K562 (cell line): Measurements from ENCODE around the gene TAS2R39. TPM values are rescaled to one million over a fixed set of nuclear protein-coding genes. Genes with fewer than 3 reads are reported as not detected.

Experiments
- ATAC-seq: fragments of 200-7000 bp; cut with Tn5 transposase; 3 replicates; pipeline ENCODE4 v1.9.1; 2020; ENCODE audit warnings: moderate library complexity
- BruUV-seq: library from RNA; stranded (reverse); fragments of 400-500 nt; replicated peaks from 2 replicates; lab custom pipeline; 2021; lab: Mats Ljungman, UMichigan
- CTCF ChIA-PET: fragments of 300-600 bp; formaldehyde crosslinking; extraction: SDS; loops from one replicate; lab custom pipeline; 2021; ENCODE audit warnings: low intra/inter-chr PET ratio; lab: Yijun Ruan, JAX
- POLR2A ChIA-PET: fragments of 300-600, 350-650 bp; sonication (Branson Sonifier 250); formaldehyde crosslinking; extraction: SDS; loops from one replicate; lab custom pipeline; 2021; ENCODE audit warnings: antibody characterized with exemption, inconsistent platforms; lab: Yijun Ruan, JAX
- DNase-seq, 4 experiments: peaks; one replicate each; pipeline versions ENCODE4 v3.0.0 to v3.0.0-alpha.2; 2011 to 2018; ENCODE audit warnings: low spot score in 3 of 4, mixed read lengths in 3 of 4; ENCODE audit errors: extremely low read depth in 1 of 4
- FAIRE-seq: peaks from 2 replicates; lab custom pipeline; 2011; peaks lifted over from hg19 to GRCh38; lab: Jason Lieb, UNC
- H2AFZ ChIP-seq: 2 replicates; pipeline ENCODE4 v1.6.0; 2011; ENCODE audit warnings: low read depth, low read length, control low read depth, inconsistent platforms
- H3K27ac ChIP-seq: fragments of 200-600 bp; 3 replicates; pipeline ENCODE4 v1.8.0; 2011; ENCODE audit warnings: low read depth, mild to moderate bottlenecking, control low read depth, inconsistent platforms, low read length, moderate library complexity, mixed read lengths; ENCODE audit errors: extremely low read depth
- H3K27me3 ChIP-seq, 2 experiments: fragments of 300-600 bp in 1 of 2; 2 replicates in 1 of 2; 3 replicates in 1 of 2; pipeline versions ENCODE4 v1.6.0 to v1.8.0; 2011; ENCODE audit warnings: inconsistent platforms in 2 of 2, low read length in 2 of 2, mild to moderate bottlenecking in 1 of 2, mixed read lengths in 1 of 2, moderate library complexity in 1 of 2; ENCODE audit not compliant: control insufficient read depth in 2 of 2, insufficient read depth in 2 of 2
- H3K36me3 ChIP-seq: fragments of 300-600 bp; 3 replicates; pipeline ENCODE4 v1.8.0; 2011; ENCODE audit warnings: mild to moderate bottlenecking, low read length, inconsistent platforms; ENCODE audit not compliant: control insufficient read depth, insufficient read depth
- H3K4me1 ChIP-seq, 2 experiments: fragments of 200-600 bp in 1 of 2; replicated peaks in 1 of 2; 2 replicates in 1 of 2; 3 replicates in 1 of 2; pipeline versions ENCODE4 v1.5.1 to v1.8.0; 2011; ENCODE audit warnings: inconsistent platforms in 2 of 2, low read length in 2 of 2, mild to moderate bottlenecking in 1 of 2, mixed read lengths in 1 of 2, moderate library complexity in 1 of 2; ENCODE audit not compliant: control insufficient read depth in 2 of 2, insufficient read depth in 2 of 2
- H3K4me2 ChIP-seq: 2 replicates; pipeline ENCODE4 v1.6.1; 2011; ENCODE audit warnings: low read length, control low read depth, inconsistent platforms, mixed read lengths; ENCODE audit not compliant: insufficient read depth
- H3K4me3 ChIP-seq: fragments of 200-600 bp; sonication (generic), shearing (Covaris generic); 2 replicates; pipeline ENCODE4 v1.5.1; 2016; ENCODE audit warnings: control low read depth, inconsistent platforms
- H3K79me2 ChIP-seq: fragments of 200-600 bp; 3 replicates; pipeline ENCODE4 v1.8.0; 2011; ENCODE audit warnings: low read length, inconsistent platforms; ENCODE audit not compliant: control insufficient read depth, insufficient read depth
- H3K9ac ChIP-seq, 2 experiments: 2 replicates each; pipeline versions ENCODE4 v1.6.0 to v1.6.1; 2011; ENCODE audit warnings: low read depth in 2 of 2, low read length in 2 of 2, control low read depth in 1 of 2, inconsistent platforms in 1 of 2, mild to moderate bottlenecking in 1 of 2, mixed read lengths in 1 of 2; ENCODE audit not compliant: insufficient read depth in 1 of 2
- H3K9me1 ChIP-seq: one replicate; pipeline ENCODE4 v1.6.0; 2011; ENCODE audit warnings: inconsistent platforms, mild to moderate bottlenecking, low read length, moderate library complexity; ENCODE audit not compliant: control insufficient read depth, insufficient read depth
- H3K9me3 ChIP-seq: replicated peaks from 2 replicates; pipeline ENCODE4 v1.5.1; 2011; ENCODE audit warnings: low read depth, low read length, inconsistent platforms; ENCODE audit not compliant: control insufficient read depth, insufficient read depth
- H4K20me1 ChIP-seq: replicated peaks from 2 replicates; pipeline ENCODE4 v1.6.1; 2011; ENCODE audit warnings: low read length, inconsistent platforms, mixed read lengths; ENCODE audit not compliant: control insufficient read depth, insufficient read depth
- MTA1 ChIP-seq: fragments of 450-650 bp; IDR thresholded peaks from 2 replicates; pipeline ENCODE4 v1.6.1; 2017; ENCODE audit warnings: borderline replicate concordance
- SNRNP70 ChIP-seq: fragments of 200-400 bp; formaldehyde crosslinking; optimal IDR thresholded peaks from 2 replicates; pipeline ENCODE3; 2017; ENCODE audit warnings: low read depth, low read length
- in situ Hi-C: fragments of 300-500 bp; cut with MboI; formaldehyde crosslinking; loops from 4 replicates; pipeline ENCODE4 v1.15.0; 2018; ENCODE audit warnings: inconsistent platforms, mixed read lengths
- intact Hi-C: fragments of 100-400 bp; cut with micrococcal nuclease; formaldehyde crosslinking; loops from 2 replicates; pipeline ENCODE4 v1.14.2; 2022
- polyA plus RNA-seq, 8 experiments: library from polyadenylated mRNA; depleted of rRNA in 4 of 8; stranded (reverse) in 5 of 8; unstranded in 3 of 8; fragments of >200 nt; fragmentation: Nextera tagmentation in 2 of 8; fragmentation: Illumina TruSeq in 1 of 8; extraction: Ambion mirVana in 2 of 8; extraction: Trizol in 1 of 8; gene quantifications; 2 replicates each; pipeline versions ENCODE4 v1.2.1 to v1.2.3, GENCODE V29; 2011 to 2014; ENCODE audit warnings: inconsistent platforms in 1 of 8, missing spikeins in 1 of 8
- total RNA-seq, 7 experiments: library from RNA; depleted of rRNA in 6 of 7; stranded (reverse); fragments of >200 nt in 6 of 7; fragmentation: Illumina TruSeq in 2 of 7; extraction: Trizol in 2 of 7; gene quantifications; 2 replicates each; pipeline versions ENCODE4 v1.2.1 to v1.2.3, GENCODE V29; 2011 to 2021; ENCODE audit warnings: low replicate concordance in 1 of 7
- TF ChIP-seq, protein P1 (sequence below): fragments of 250-450 bp; sonication (Bioruptor Pico); IDR thresholded peaks from 2 replicates; pipeline ENCODE4 v1.4.0; 2020; ENCODE audit warnings: mild to moderate bottlenecking, moderate library complexity
- TF ChIP-seq, protein P2 (sequence below): fragments of 450-650 bp; formaldehyde crosslinking; IDR thresholded peaks from 2 replicates; pipeline ENCODE4 v1.4.0; 2020; ENCODE audit warnings: mild to moderate bottlenecking, moderate library complexity

TAS2R39 gene
- total and polyA plus RNA-seq, 9 of the 15 experiments (the other 6 are each of a cell fraction or from before 2014, with no cell fraction given), result not detected

GRCh38 chr7:143147070-143147469 is 36.1 kb upstream of the TAS2R39 start:
- no peak overlapping the region for H3K4me2 ChIP-seq
- H3K27me3 ChIP-seq, result 0 out of 5 replicates have a peak, but pooled peaks cover 0 to 2% of the 10 kb centered on the region in 2 experiments
- no peaks in the 10 kb centered on the region for H3K79me2 ChIP-seq
- no TSS peak for BruUV-seq
- DNase-seq, result no peak
- H3K9ac ChIP-seq, result no peak overlapping the region
- no peak for FAIRE-seq
- CTCF ChIA-PET, result no interaction called here
- POLR2A ChIA-PET, result no interaction called here
- no peak for ATAC-seq
- no peaks in the 10 kb centered on the region for H3K36me3 ChIP-seq
- intact Hi-C loops, result no loop called here
- no peak overlapping the region for H3K27ac ChIP-seq
- no peaks in the 10 kb centered on the region for H3K4me1 ChIP-seq
- no peaks in the 10 kb centered on the region for H4K20me1 ChIP-seq
- no peaks in the 10 kb centered on the region for H3K9me1 ChIP-seq
- no peak overlapping the region for H3K4me3 ChIP-seq
- no peaks in the 10 kb centered on the region for H3K9me3 ChIP-seq
- in situ Hi-C loops, result no loop called here
- TF ChIP-seq, protein P1, sequence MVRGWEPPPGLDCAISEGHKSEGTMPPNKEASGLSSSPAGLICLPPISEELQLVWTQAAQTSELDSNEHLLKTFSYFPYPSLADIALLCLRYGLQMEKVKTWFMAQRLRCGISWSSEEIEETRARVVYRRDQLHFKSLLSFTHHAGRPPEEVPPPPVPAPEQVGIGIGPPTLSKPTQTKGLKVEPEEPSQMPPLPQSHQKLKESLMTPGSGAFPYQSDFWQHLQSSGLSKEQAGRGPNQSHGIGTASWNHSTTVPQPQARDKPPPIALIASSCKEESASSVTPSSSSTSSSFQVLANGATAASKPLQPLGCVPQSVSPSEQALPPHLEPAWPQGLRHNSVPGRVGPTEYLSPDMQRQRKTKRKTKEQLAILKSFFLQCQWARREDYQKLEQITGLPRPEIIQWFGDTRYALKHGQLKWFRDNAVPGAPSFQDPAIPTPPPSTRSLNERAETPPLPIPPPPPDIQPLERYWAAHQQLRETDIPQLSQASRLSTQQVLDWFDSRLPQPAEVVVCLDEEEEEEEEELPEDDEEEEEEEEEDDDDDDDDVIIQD, result no peak
- no peak for TF ChIP-seq SNRNP70
- TF ChIP-seq, protein P2, sequence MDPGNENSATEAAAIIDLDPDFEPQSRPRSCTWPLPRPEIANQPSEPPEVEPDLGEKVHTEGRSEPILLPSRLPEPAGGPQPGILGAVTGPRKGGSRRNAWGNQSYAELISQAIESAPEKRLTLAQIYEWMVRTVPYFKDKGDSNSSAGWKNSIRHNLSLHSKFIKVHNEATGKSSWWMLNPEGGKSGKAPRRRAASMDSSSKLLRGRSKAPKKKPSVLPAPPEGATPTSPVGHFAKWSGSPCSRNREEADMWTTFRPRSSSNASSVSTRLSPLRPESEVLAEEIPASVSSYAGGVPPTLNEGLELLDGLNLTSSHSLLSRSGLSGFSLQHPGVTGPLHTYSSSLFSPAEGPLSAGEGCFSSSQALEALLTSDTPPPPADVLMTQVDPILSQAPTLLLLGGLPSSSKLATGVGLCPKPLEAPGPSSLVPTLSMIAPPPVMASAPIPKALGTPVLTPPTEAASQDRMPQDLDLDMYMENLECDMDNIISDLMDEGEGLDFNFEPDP (CRISPR knock-in tag), result no peak
- TF ChIP-seq MTA1, result no peak
- no peak overlapping the region for H2AFZ ChIP-seq
